Measurements from ENCODE around the gene RGSL1. TPM values are rescaled to one million over a fixed set of nuclear protein-coding genes. Genes with fewer than 3 reads are reported as not detected.

Gene RGSL1
- total and polyA plus RNA-seq, 9 of the 15 experiments (the other 6 are each of a cell fraction or from before 2014, with no cell fraction given), result 0.03 TPM; not detected in 8

DNA sequence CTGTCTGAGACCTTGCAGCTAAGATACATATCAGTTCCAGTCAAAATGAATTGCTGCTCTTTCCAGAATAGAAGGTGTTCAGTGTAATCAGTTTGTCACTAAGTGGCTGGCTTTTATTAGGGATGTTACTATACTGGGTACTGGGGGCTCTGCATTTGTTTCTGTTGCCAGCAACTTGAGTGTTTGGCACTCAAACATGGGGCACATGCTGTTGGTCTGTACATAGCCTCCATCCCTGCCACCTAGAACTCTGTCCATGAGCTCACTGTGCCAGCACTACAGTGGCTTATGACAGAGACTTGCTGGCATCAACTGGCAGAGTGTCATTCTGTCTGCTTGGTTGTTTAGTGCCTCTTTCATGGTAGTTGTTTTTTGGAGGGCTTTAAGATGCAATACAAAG, 45.1 kb downstream of the RGSL1 start:
- no peaks in the 10 kb centered on the region for H3K27me3 ChIP-seq (ENCODE audit: control insufficient read depth in 2 of 2, insufficient read depth in 2 of 2, low read length in 2 of 2)
- H4K20me1 ChIP-seq (replicated peaks; ENCODE audit: control insufficient read depth, insufficient read depth, low read length), result no peaks in the 10 kb centered on the region
- no peak overlapping the region for H3K9ac ChIP-seq (ENCODE audit: insufficient read depth in 1 of 2, low read depth in 2 of 2, low read length in 2 of 2)
- CTCF ChIA-PET (ENCODE audit: low intra/inter-chr PET ratio), result no interaction called here
- no peaks in the 10 kb centered on the region for H3K9me3 ChIP-seq (replicated peaks; ENCODE audit: control insufficient read depth, insufficient read depth, low read depth, low read length)
- POLR2A ChIA-PET, result interaction anchor here (0.5 kb wide), 1 partner anchor 173 kb away, joined by 3 read pairs; no protein-coding TSS in a partner anchor
- no peak for ATAC-seq
- intact Hi-C loops (cut with micrococcal nuclease) (no loop called here), in situ Hi-C loops (cut with MboI) (no loop called here)
- no peaks in the 10 kb centered on the region for H3K4me1 ChIP-seq (replicated peaks in 1 of 2; ENCODE audit: control insufficient read depth in 2 of 2, insufficient read depth in 2 of 2, low read length in 2 of 2)
- DNase-seq (ENCODE audit: extremely low read depth in 1 of 4, low spot score in 3 of 4), result no peak
- H3K4me3 ChIP-seq, result no peak overlapping the region
- no peak overlapping the region for H2AFZ ChIP-seq (ENCODE audit: low read depth, low read length)
- H3K36me3 ChIP-seq (ENCODE audit: control insufficient read depth, insufficient read depth, low read length), result no peaks in the 10 kb centered on the region
- no peaks in the 10 kb centered on the region for H3K9me1 ChIP-seq (ENCODE audit: control insufficient read depth, insufficient read depth, low read length)
- no peak for FAIRE-seq
- BruUV-seq (replicated peaks), result no TSS peak
- H3K79me2 ChIP-seq (ENCODE audit: control insufficient read depth, insufficient read depth, low read length), result no peaks in the 10 kb centered on the region
- H3K27ac ChIP-seq (ENCODE audit: extremely low read depth, low read depth, low read length), result no peak overlapping the region
- H3K4me2 ChIP-seq (ENCODE audit: insufficient read depth, low read length), result no peak overlapping the region
- no peak for TF ChIP-seq ZBTB12 (CRISPR knock-in tag; IDR thresholded peaks at IDR 0.05)
- no peak for TF ChIP-seq SRSF7 (optimal IDR thresholded peaks at IDR 0.05; ENCODE audit: low read depth, low read length)
- no peak for TF ChIP-seq ZHX1 (conservative IDR thresholded peaks at IDR 0.05; ENCODE audit: low read length)
- TF ChIP-seq NONO (IDR thresholded peaks at IDR 0.05; ENCODE audit: low read depth in 2 of 2, low read length in 1 of 2), result no peak
- TF ChIP-seq ASH1L (IDR thresholded peaks at IDR 0.05; ENCODE audit: borderline replicate concordance, low read depth, partially characterized antibody), result no peak
- TF ChIP-seq MBD2 (IDR thresholded peaks at IDR 0.05; ENCODE audit: borderline replicate concordance, low read depth), result no peak
- no peak for TF ChIP-seq PBX2 (CRISPR knock-in tag; IDR thresholded peaks at IDR 0.05; ENCODE audit: low read depth)
- no peak for TF ChIP-seq PBX2 (tag; conservative IDR thresholded peaks at IDR 0.05; ENCODE audit: low read depth)
- no peak for TF ChIP-seq BRD4 (IDR thresholded peaks at IDR 0.05)
- TF ChIP-seq ZNF197 (CRISPR knock-in tag; IDR thresholded peaks at IDR 0.05; ENCODE audit: low read depth), result no peak
- TF ChIP-seq, protein P1, sequence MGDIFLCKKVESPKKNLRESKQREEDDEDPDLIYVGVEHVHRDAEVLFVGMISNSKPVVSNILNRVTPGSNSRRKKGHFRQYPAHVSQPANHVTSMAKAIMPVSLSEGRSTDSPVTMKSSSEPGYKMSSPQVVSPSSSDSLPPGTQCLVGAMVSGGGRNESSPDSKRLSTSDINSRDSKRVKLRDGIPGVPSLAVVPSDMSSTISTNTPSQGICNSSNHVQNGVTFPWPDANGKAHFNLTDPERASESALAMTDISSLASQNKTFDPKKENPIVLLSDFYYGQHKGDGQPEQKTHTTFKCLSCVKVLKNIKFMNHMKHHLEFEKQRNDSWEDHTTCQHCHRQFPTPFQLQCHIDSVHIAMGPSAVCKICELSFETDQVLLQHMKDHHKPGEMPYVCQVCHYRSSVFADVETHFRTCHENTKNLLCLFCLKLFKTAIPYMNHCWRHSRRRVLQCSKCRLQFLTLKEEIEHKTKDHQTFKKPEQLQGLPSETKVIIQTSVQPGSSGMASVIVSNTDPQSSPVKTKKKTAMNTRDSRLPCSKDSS (IDR thresholded peaks at IDR 0.05; ENCODE audit: low read depth, partially characterized antibody), result no peak
- no peak for TF ChIP-seq TCFL5 (CRISPR knock-in tag; conservative IDR thresholded peaks at IDR 0.05)
